ENCODE measurements around the gene APOB.

The APOB gene

GRCh38 chr2:20988905-20989304 lies 55.0 kb downstream of the APOB start:
- no peaks in the 10 kb centered on the region for H3K79me2 ChIP-seq (ENCODE audit: insufficient read depth, low read depth)
- H3K4me2 ChIP-seq, result no peak overlapping the region
- H3K4me3 ChIP-seq (IDR thresholded peaks at IDR 0.05; ENCODE audit: insufficient read depth, low read depth, low read length), result no peak overlapping the region
- no peak overlapping the region for H3K9ac ChIP-seq
- H3K36me3 ChIP-seq (ENCODE audit: insufficient read depth), result no peaks in the 10 kb centered on the region
- H2AFZ ChIP-seq (ENCODE audit: low read depth), result no peak overlapping the region
- no peaks in the 10 kb centered on the region for H4K20me1 ChIP-seq (ENCODE audit: insufficient read depth)
- TF ChIP-seq CTCF (conservative IDR thresholded peaks at IDR 0.05; ENCODE audit: low read depth, low read length), result no peak
- no peaks in the 10 kb centered on the region for H3K27me3 ChIP-seq (ENCODE audit: insufficient read depth, low read depth)
- H3K4me1 ChIP-seq (ENCODE audit: low read depth, poor library complexity, severe bottlenecking), result no peaks in the 10 kb centered on the region
- H3K27ac ChIP-seq, result no peak overlapping the region

GRCh38 chr2:20986024-20986939 lies 57.6 kb downstream of the APOB start:
- Histone ChIP-seq H3K27ac (no peak overlapping the region), H3K9ac (no peak overlapping the region), H3K79me2 (ENCODE audit: insufficient read depth, low read depth) (no peaks in the 10 kb centered on the region), H3K4me3 (IDR thresholded peaks at IDR 0.05; ENCODE audit: insufficient read depth, low read depth, low read length) (no peak overlapping the region), H3K36me3 (ENCODE audit: insufficient read depth) (no peaks in the 10 kb centered on the region), H3K4me2 (no peak overlapping the region), H4K20me1 (ENCODE audit: insufficient read depth) (no peaks in the 10 kb centered on the region), H2AFZ (ENCODE audit: low read depth) (no peak overlapping the region), H3K4me1 (ENCODE audit: low read depth, poor library complexity, severe bottlenecking) (no peaks in the 10 kb centered on the region), H3K27me3 (ENCODE audit: insufficient read depth, low read depth) (no peaks in the 10 kb centered on the region)
- TF ChIP-seq CTCF (conservative IDR thresholded peaks at IDR 0.05; ENCODE audit: low read depth, low read length), result no peak

GRCh38 chr2:20985062-20985461 lies 58.8 kb downstream of the APOB start:
- Histone ChIP-seq H4K20me1 (ENCODE audit: insufficient read depth) (no peaks in the 10 kb centered on the region), H3K79me2 (ENCODE audit: insufficient read depth, low read depth) (no peaks in the 10 kb centered on the region), H3K4me2 (no peak overlapping the region), H3K27me3 (ENCODE audit: insufficient read depth, low read depth) (no peaks in the 10 kb centered on the region), H3K4me1 (ENCODE audit: low read depth, poor library complexity, severe bottlenecking) (no peaks in the 10 kb centered on the region), H3K9ac (no peak overlapping the region), H2AFZ (ENCODE audit: low read depth) (no peak overlapping the region), H3K36me3 (ENCODE audit: insufficient read depth) (no peaks in the 10 kb centered on the region), H3K27ac (no peak overlapping the region), H3K4me3 (IDR thresholded peaks at IDR 0.05; ENCODE audit: insufficient read depth, low read depth, low read length) (no peak overlapping the region)
- TF ChIP-seq CTCF (conservative IDR thresholded peaks at IDR 0.05; ENCODE audit: low read depth, low read length), result no peak

GRCh38 chr2:20984408-20984807 lies 59.5 kb downstream of the APOB start:
- Histone ChIP-seq H3K27ac (no peak overlapping the region), H3K4me2 (no peak overlapping the region), H4K20me1 (ENCODE audit: insufficient read depth) (no peaks in the 10 kb centered on the region), H3K4me3 (IDR thresholded peaks at IDR 0.05; ENCODE audit: insufficient read depth, low read depth, low read length) (no peak overlapping the region), H3K27me3 (ENCODE audit: insufficient read depth, low read depth) (no peaks in the 10 kb centered on the region), H2AFZ (ENCODE audit: low read depth) (no peak overlapping the region), H3K36me3 (ENCODE audit: insufficient read depth) (no peaks in the 10 kb centered on the region), H3K79me2 (ENCODE audit: insufficient read depth, low read depth) (no peaks in the 10 kb centered on the region), H3K9ac (no peak overlapping the region), H3K4me1 (ENCODE audit: low read depth, poor library complexity, severe bottlenecking) (no peaks in the 10 kb centered on the region)
- no peak for TF ChIP-seq CTCF (conservative IDR thresholded peaks at IDR 0.05; ENCODE audit: low read depth, low read length)
